Smooth muscle cell (in vitro differentiated cells): ENCODE data around the gene PTPRG. TPM values are rescaled to one million over a fixed set of nuclear protein-coding genes. Genes with fewer than 3 reads are reported as not detected.

ENCODE experiments used
- DNase-seq: peaks from one replicate; lab custom pipeline; 2025; ENCODE audit not compliant: unreplicated experiment; lab: John Stamatoyannopoulos, UW
- H2AFZ ChIP-seq: fragments of 200-600 bp; sonication (generic); 2 replicates; pipeline ENCODE4 v1.6.0; 2016; ENCODE audit warnings: antibody characterized with exemption, low read depth, mild to moderate bottlenecking
- H3F3A ChIP-seq: fragments of 200-600 bp; sonication (generic); 2 replicates; pipeline ENCODE4 v1.6.0; 2017; ENCODE audit warnings: antibody characterized with exemption, low read depth
- H3K27ac ChIP-seq: fragments of 200-600 bp; sonication (generic); 2 replicates; pipeline ENCODE4 v1.5.1; 2016; ENCODE audit warnings: low read depth, mild to moderate bottlenecking
- H3K27me3 ChIP-seq: fragments of 200-600 bp; sonication (generic); 2 replicates; pipeline ENCODE4 v1.6.1; 2016; ENCODE audit warnings: low read depth, mild to moderate bottlenecking
- H3K36me3 ChIP-seq: fragments of 200-600 bp; sonication (generic); 2 replicates; pipeline ENCODE4 v1.5.1; 2016; ENCODE audit warnings: low read depth
- H3K4me1 ChIP-seq: fragments of 200-600 bp; sonication (generic); 2 replicates; pipeline ENCODE4 v1.5.1; 2016; ENCODE audit warnings: low read depth
- H3K4me2 ChIP-seq: fragments of 200-600 bp; sonication (generic); 2 replicates; pipeline ENCODE4 v1.6.0; 2016; ENCODE audit warnings: mild to moderate bottlenecking
- H3K4me3 ChIP-seq: fragments of 200-600 bp; sonication (generic); 2 replicates; pipeline ENCODE4 v1.5.1; 2016; ENCODE audit warnings: mild to moderate bottlenecking
- H3K79me2 ChIP-seq: fragments of 200-600 bp; sonication (generic); 2 replicates; pipeline ENCODE4 v1.6.0; 2016; ENCODE audit warnings: low read depth, mild to moderate bottlenecking
- H3K9ac ChIP-seq: fragments of 200-600 bp; sonication (generic); 2 replicates; pipeline ENCODE4 v1.6.0; 2016; ENCODE audit warnings: low read depth
- H3K9me3 ChIP-seq: fragments of 200-600 bp; sonication (generic); replicated peaks from 2 replicates; pipeline ENCODE4 v1.5.1; 2016; ENCODE audit warnings: low read depth
- H4K20me1 ChIP-seq: fragments of 200-600 bp; sonication (generic); 2 replicates; pipeline ENCODE4 v1.6.0; 2016; ENCODE audit warnings: low read depth
- WGBS: methylation state at CpG from one replicate; pipeline ENCODE4 v1.1.7; 2016; ENCODE audit warnings: low lambda C conversion rate; 5-methylcytosine and 5-hydroxymethylcytosine counted together
- polyA plus RNA-seq: library from polyadenylated mRNA; unstranded; fragments of >200 nt; fragmentation: Nextera tagmentation; extraction: Ambion mirVana; gene quantifications from 2 replicates; pipeline ENCODE4 v1.2.1, GENCODE V29; 2016
- total RNA-seq: library from RNA; depleted of rRNA; stranded (reverse); fragments of >200 nt; gene quantifications from 2 replicates; pipeline ENCODE4 v1.2.3, GENCODE V29; 2014
- TF ChIP-seq, protein P1 (sequence below): fragments of 200-600 bp; sonication (generic); IDR thresholded peaks from 2 replicates; pipeline ENCODE4 v1.5.1; 2017; ENCODE audit warnings: borderline replicate concordance, mild to moderate bottlenecking, antibody characterized with exemption; ENCODE audit not compliant: insufficient read depth, poor library complexity, severe bottlenecking

PTPRG gene
- total and polyA plus RNA-seq, 2 experiments from 2014 or later: 21.2 to 87.3 TPM

GRCh38 chr3:62084558-62084957 lies 523.2 kb downstream of the PTPRG start:
- no peaks in the 10 kb centered on the region for H3F3A ChIP-seq
- no peak for DNase-seq
- no peaks in the 10 kb centered on the region for H3K36me3 ChIP-seq
- H3K27me3 ChIP-seq: no peaks in the 10 kb centered on the region
- no peak overlapping the region for H3K4me2 ChIP-seq
- H3K27ac ChIP-seq: no peak overlapping the region
- H3K4me3 ChIP-seq: no peak overlapping the region
- TF ChIP-seq, protein P1, sequence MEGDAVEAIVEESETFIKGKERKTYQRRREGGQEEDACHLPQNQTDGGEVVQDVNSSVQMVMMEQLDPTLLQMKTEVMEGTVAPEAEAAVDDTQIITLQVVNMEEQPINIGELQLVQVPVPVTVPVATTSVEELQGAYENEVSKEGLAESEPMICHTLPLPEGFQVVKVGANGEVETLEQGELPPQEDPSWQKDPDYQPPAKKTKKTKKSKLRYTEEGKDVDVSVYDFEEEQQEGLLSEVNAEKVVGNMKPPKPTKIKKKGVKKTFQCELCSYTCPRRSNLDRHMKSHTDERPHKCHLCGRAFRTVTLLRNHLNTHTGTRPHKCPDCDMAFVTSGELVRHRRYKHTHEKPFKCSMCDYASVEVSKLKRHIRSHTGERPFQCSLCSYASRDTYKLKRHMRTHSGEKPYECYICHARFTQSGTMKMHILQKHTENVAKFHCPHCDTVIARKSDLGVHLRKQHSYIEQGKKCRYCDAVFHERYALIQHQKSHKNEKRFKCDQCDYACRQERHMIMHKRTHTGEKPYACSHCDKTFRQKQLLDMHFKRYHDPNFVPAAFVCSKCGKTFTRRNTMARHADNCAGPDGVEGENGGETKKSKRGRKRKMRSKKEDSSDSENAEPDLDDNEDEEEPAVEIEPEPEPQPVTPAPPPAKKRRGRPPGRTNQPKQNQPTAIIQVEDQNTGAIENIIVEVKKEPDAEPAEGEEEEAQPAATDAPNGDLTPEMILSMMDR: no peak
- no peaks in the 10 kb centered on the region for H3K9me3 ChIP-seq
- no peaks in the 10 kb centered on the region for H3K4me1 ChIP-seq
- H3K79me2 ChIP-seq: no peaks in the 10 kb centered on the region
- 74% methylated on average over 2 of the region's 2 CpGs for WGBS
- peaks cover 28% of the 10 kb centered on the region for H4K20me1 ChIP-seq
- H2AFZ ChIP-seq: no peak overlapping the region
- H3K9ac ChIP-seq: no peak overlapping the region

DNA sequence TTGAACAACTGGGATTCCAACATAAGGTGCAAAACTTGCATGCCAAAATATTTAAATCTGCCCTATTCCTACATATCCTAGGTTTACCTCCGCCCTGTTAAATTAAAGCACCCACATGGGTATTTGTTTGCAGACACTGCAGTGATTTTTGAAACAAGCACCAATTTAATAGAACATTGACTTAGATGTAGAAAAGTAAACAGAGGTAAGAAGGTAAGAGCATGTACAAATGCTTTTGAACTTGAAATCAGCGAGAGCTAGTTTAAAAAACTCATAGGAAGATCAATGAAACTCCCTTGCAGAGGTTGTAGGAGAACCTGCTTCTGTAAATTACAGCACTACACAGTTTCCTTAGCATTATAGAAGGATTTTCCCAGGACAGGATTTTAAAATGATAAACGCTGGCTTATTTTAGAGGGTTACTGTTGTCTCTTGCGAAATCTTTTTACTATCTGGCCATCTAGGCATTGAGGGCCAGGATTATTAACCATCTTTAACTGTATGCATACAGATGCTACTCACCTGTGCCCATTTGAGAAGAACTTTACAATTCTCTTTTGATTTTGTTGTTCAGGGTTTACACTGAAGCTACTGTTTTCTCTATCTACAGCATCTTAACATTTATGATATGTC lies 527.2 kb downstream of the PTPRG start:
- peaks cover 29% of the 10 kb centered on the region for H4K20me1 ChIP-seq
- H3K4me1 ChIP-seq: no peaks in the 10 kb centered on the region
- H3K27ac ChIP-seq: no peak overlapping the region
- TF ChIP-seq, protein P1: no peak
- no peak overlapping the region for H3K9ac ChIP-seq
- no peak overlapping the region for H3K4me3 ChIP-seq
- no peaks in the 10 kb centered on the region for H3F3A ChIP-seq
- no peak overlapping the region for H3K4me2 ChIP-seq
- no peaks in the 10 kb centered on the region for H3K79me2 ChIP-seq
- 97% methylated on average over 4 of the region's 4 CpGs for WGBS
- H2AFZ ChIP-seq: no peak overlapping the region
- H3K9me3 ChIP-seq: no peaks in the 10 kb centered on the region
- no peak for DNase-seq
- H3K36me3 ChIP-seq: no peaks in the 10 kb centered on the region
- H3K27me3 ChIP-seq: no peaks in the 10 kb centered on the region

- 89% methylated on average over 2 of the region's 2 CpGs for WGBS
- H3K9me3 ChIP-seq: no peaks in the 10 kb centered on the region
- no peaks in the 10 kb centered on the region for H3K79me2 ChIP-seq
- TF ChIP-seq, protein P1: no peak
- H3K4me2 ChIP-seq: no peak overlapping the region
- H3F3A ChIP-seq: no peaks in the 10 kb centered on the region
- H3K27me3 ChIP-seq: no peaks in the 10 kb centered on the region
- H3K36me3 ChIP-seq: no peaks in the 10 kb centered on the region
- no peak overlapping the region for H3K4me3 ChIP-seq
- DNase-seq: no peak
- H4K20me1 ChIP-seq: peaks cover 32% of the 10 kb centered on the region
- no peak overlapping the region for H3K27ac ChIP-seq
- no peak overlapping the region for H3K9ac ChIP-seq
- H3K4me1 ChIP-seq: no peaks in the 10 kb centered on the region
- no peak overlapping the region for H2AFZ ChIP-seq
These were observed 528.7 kb downstream of the PTPRG start for GRCh38 chr3:62090066-62090465.

DNA sequence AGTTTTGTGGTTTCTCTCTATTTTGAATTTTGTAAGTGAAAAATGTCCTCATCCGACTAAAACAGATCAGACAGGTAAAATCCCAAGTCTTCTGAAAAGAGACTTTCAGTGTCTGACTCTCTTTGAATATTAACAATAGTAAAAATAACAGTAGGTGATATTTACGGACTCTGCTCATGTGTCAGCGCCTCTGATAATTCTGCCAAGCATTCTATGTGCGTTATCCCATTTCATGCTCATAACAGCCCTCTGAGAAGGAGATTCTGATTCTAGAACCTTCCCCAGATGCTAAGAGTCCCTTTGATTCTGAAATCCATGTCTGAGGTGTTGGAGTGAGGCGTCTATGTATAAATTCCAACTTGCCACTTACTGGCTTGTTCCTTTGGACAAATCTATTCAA lies 529.1 kb downstream of the PTPRG start:
- H3K79me2 ChIP-seq: no peaks in the 10 kb centered on the region
- no peaks in the 10 kb centered on the region for H3F3A ChIP-seq
- no peak overlapping the region for H3K27ac ChIP-seq
- no peak overlapping the region for H3K9ac ChIP-seq
- no peak for DNase-seq
- H3K9me3 ChIP-seq: no peaks in the 10 kb centered on the region
- no peaks in the 10 kb centered on the region for H3K4me1 ChIP-seq
- no peaks in the 10 kb centered on the region for H3K36me3 ChIP-seq
- H2AFZ ChIP-seq: no peak overlapping the region
- no peak overlapping the region for H3K4me2 ChIP-seq
- WGBS: 97% methylated on average over 5 of the region's 5 CpGs
- TF ChIP-seq, protein P1: no peak
- peaks cover 33% of the 10 kb centered on the region for H4K20me1 ChIP-seq
- H3K27me3 ChIP-seq: no peaks in the 10 kb centered on the region
- H3K4me3 ChIP-seq: no peak overlapping the region
